Common myeloid progenitor, CD34-positive (primary cell): ENCODE measurements around the gene ALDH1A3.

Experiments used
- CTCF ChIA-PET: fragments of 350-600 bp; sonication (Branson Sonifier 250); formaldehyde crosslinking; loops from one replicate; lab custom pipeline; 2021; ENCODE audit warnings: antibody characterized with exemption; lab: Charles Lee
- POLR2A ChIA-PET: fragments of 350-600 bp; sonication (Branson Sonifier 250); formaldehyde crosslinking; loops from one replicate; lab custom pipeline; 2021; ENCODE audit warnings: antibody characterized with exemption; lab: Charles Lee
- DNase-seq, 3 donors: peaks; one replicate each; pipeline versions ENCODE4 v3.0.0 to v3.0.0-alpha.2; 2013
- H3K27ac ChIP-seq, 2 experiments: 1 replicate in 1 of 2; 2 replicates in 1 of 2; pipeline ENCODE4 v1.7.0; 2013; ENCODE audit warnings: inconsistent platforms in 2 of 2, low read length in 2 of 2, mild to moderate bottlenecking in 2 of 2, low read depth in 1 of 2, moderate library complexity in 1 of 2; ENCODE audit not compliant: severe bottlenecking in 2 of 2, insufficient read depth in 1 of 2, poor library complexity in 1 of 2
- H3K27me3 ChIP-seq, 5 experiments: replicated peaks in 2 of 5; 1 replicate in 3 of 5; 2 replicates in 2 of 5; pipeline versions ENCODE4 v1.6.1 to v1.7.0; 2013; ENCODE audit warnings: low read length in 4 of 5, mild to moderate bottlenecking in 2 of 5, moderate library complexity in 2 of 5, inconsistent platforms in 1 of 5; ENCODE audit not compliant: insufficient read depth in 5 of 5, control insufficient read depth in 4 of 5
- H3K36me3 ChIP-seq, 4 experiments: 1 replicate in 2 of 4; 2 replicates in 2 of 4; pipeline versions ENCODE4 v1.6.1 to v1.7.0; 2013; ENCODE audit warnings: low read length in 3 of 4, control low read depth in 1 of 4, mild to moderate bottlenecking in 1 of 4; ENCODE audit not compliant: control insufficient read depth in 4 of 4, insufficient read depth in 4 of 4
- H3K4me1 ChIP-seq, 4 experiments: 1 replicate in 3 of 4; 2 replicates in 1 of 4; pipeline versions ENCODE4 v1.6.1 to v1.7.1; 2013; ENCODE audit warnings: low read length in 3 of 4, mild to moderate bottlenecking in 3 of 4, control low read depth in 1 of 4, inconsistent platforms in 1 of 4, moderate library complexity in 1 of 4; ENCODE audit not compliant: control insufficient read depth in 4 of 4, insufficient read depth in 4 of 4; ENCODE audit errors: control extremely low read depth in 1 of 4
- H3K4me3 ChIP-seq, 7 experiments: 1 replicate in 4 of 7; 2 replicates in 3 of 7; pipeline versions ENCODE4 v1.5.1 to v1.7.0; 2013; ENCODE audit warnings: mild to moderate bottlenecking in 7 of 7, low read length in 6 of 7, moderate library complexity in 6 of 7, inconsistent platforms in 2 of 7, low read depth in 2 of 7, control low read depth in 1 of 7; ENCODE audit not compliant: insufficient read depth in 4 of 7, control insufficient read depth in 1 of 7; ENCODE audit errors: extremely low read depth in 1 of 7
- H3K9me3 ChIP-seq, 5 experiments: 1 replicate in 4 of 5; 2 replicates in 1 of 5; pipeline versions ENCODE4 v1.6.1 to v1.7.1; 2013; ENCODE audit warnings: low read length in 4 of 5, mild to moderate bottlenecking in 2 of 5, inconsistent platforms in 1 of 5, low read depth in 1 of 5, moderate library complexity in 1 of 5; ENCODE audit not compliant: control insufficient read depth in 4 of 5, insufficient read depth in 2 of 5; ENCODE audit errors: control extremely low read depth in 1 of 5
- WGBS: methylation state at CpG from one replicate; pipeline ENCODE4 v1.1.5; 2013; ENCODE audit not compliant: insufficient coverage; 5-methylcytosine and 5-hydroxymethylcytosine counted together

ALDH1A3 gene

DNA sequence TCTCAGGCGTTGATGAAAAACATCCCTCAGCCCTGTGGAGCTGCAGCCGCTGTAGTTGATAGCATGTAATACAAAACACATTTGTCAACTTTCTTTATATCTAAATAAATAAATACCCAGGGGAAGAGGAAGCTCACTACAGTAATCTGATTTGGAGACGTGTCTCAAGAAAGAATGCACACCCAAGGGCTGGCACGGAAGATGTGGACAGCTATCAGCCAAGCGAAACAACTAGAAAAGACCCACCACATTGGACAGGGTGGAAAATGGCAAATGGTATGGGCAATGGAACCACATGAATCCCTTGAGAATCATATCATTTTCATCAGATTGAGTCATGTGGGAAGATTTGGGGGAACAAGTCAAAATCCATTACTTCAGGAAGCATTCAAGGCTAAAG, 43.1 kb upstream of the ALDH1A3 start:
- no peak overlapping the region for H3K4me3 ChIP-seq
- no peaks in the 10 kb centered on the region for H3K9me3 ChIP-seq
- H3K4me1 ChIP-seq, result no peaks in the 10 kb centered on the region
- no peak for DNase-seq
- H3K27ac ChIP-seq, result no peak overlapping the region
- H3K27me3 ChIP-seq, result peaks cover 0 to 3% (median 2%) of the 10 kb centered on the region in 5 experiments
- CTCF ChIA-PET, result interaction anchor here (2.8 kb wide), 1 partner anchor 13 kb away, joined by 8 read pairs; no protein-coding TSS in a partner anchor
- 83% methylated on average over 2 of the region's 5 CpGs for whole genome bisulfite sequencing
- POLR2A ChIA-PET, result no interaction called here
- H3K36me3 ChIP-seq, result no peaks in the 10 kb centered on the region

DNA sequence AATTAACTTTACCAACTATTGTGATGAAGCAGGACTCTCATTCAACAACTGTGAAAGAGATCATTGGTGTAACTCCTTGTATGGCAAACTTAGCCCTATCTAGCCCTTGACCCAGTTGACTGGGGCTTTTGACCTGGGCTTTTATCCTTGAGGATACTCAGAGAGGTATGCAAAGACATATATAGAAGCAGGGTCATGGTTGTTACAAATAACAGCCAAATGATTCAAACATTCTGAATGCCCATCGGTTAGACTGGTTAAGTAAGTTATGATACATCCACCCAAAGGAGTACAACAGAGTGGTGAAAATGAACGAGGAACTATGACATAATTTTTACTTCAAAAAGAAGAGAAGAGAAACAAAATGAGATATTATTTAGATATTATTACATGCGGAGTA, 38.2 kb upstream of the ALDH1A3 start:
- WGBS, result no CpG with 5 or more reads among the region's 3 CpGs
- Histone ChIP-seq H3K4me3 (no peak overlapping the region), H3K9me3 (no peaks in the 10 kb centered on the region), H3K27me3 (peaks cover 0 to 9% (median 2%) of the 10 kb centered on the region in 5 experiments), H3K36me3 (no peaks in the 10 kb centered on the region), H3K27ac (no peak overlapping the region), H3K4me1 (no peaks in the 10 kb centered on the region)
- ChIA-PET POLR2A (no interaction called here), CTCF (no interaction called here)
- no peak for DNase-seq

DNA sequence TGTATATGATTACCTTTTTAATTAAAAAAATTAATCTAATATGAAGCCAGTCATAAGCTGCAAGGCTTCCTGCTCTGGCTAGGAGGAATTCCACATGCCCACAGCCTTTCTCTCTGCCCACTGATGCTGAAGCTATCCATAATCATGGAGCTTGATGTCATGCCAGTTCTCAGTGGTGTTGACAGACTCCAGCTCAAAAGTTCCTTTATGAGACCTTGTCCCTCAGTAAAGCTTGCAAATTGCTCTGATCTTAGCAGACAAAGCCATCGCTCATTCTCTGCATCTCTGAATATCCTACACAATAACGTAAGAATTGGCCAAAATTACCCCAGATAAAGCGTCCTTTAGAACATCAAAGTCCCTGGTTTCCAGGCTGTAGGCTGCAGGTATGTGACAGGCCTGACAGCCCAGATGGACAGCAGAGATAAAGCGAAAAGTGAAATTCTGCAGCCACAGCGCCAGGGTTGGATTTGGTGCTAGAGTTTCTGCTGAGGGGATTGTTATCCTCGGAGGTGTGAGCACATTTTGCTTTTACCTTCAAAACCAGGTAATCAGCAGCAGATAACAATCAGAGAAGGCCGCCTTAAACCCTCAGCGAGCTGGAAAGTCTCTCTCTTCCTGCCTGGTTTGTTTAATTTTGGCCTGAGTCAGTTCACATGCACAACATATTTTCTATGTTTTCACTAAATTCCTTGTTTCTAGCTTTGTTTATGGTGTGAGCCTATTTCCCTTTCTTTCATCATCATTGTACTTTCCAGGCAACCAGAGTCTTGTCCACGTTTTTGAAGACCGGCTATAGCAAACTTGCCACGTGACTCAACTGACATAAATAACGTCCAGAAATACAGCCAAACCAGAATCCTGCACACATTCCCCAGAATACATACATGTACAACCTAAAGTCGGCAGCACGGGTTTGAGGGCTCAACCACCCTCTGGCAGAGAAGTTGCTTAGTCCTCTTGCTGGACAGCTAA, 36.6 kb upstream of the ALDH1A3 start:
- CTCF ChIA-PET, result interaction anchor here (0.6 to 0.7 kb wide), 2 partner anchors 10 to 82 kb away, joined by 3 read pairs; no protein-coding TSS in a partner anchor
- no peak overlapping the region for H3K27ac ChIP-seq
- H3K36me3 ChIP-seq, result no peaks in the 10 kb centered on the region
- H3K4me3 ChIP-seq, result no peak overlapping the region
- H3K9me3 ChIP-seq, result no peaks in the 10 kb centered on the region
- POLR2A ChIA-PET, result no interaction called here
- H3K4me1 ChIP-seq, result no peaks in the 10 kb centered on the region
- DNase-seq, result no peak
- H3K27me3 ChIP-seq, result peaks cover 0 to 10% (median 4%) of the 10 kb centered on the region in 5 experiments
- 88% methylated on average over 12 of the region's 14 CpGs for WGBS

DNA sequence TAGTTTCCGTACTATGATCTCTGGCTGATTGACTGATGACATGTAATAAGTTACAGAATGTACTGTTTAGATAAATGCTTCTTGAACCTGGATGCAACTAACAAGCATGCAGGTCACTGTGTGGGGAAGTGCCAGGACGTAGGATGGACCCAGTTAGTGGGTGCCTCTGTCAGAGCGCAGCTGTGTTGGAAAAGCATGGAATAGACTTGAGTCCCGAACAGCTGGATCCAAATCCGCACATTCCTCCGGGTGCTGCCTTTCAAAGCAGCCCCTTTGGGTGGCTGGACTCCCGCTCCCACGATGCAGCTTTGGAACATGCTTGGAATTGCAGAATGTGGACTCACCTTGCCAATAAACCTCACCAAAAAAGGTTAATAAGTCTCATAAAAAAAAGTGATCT, 35.5 kb upstream of the ALDH1A3 start:
- no peak overlapping the region for H3K4me3 ChIP-seq
- ChIA-PET POLR2A (no interaction called here), CTCF (no interaction called here)
- no peak overlapping the region for H3K27ac ChIP-seq
- 68% methylated on average over 8 of the region's 8 CpGs for WGBS
- peaks cover 0 to 3% (median 1%) of the 10 kb centered on the region in 4 experiments for H3K4me1 ChIP-seq
- no peak for DNase-seq
- no peaks in the 10 kb centered on the region for H3K36me3 ChIP-seq
- no peaks in the 10 kb centered on the region for H3K9me3 ChIP-seq
- peaks cover 0 to 11% (median 4%) of the 10 kb centered on the region in 5 experiments for H3K27me3 ChIP-seq

DNA sequence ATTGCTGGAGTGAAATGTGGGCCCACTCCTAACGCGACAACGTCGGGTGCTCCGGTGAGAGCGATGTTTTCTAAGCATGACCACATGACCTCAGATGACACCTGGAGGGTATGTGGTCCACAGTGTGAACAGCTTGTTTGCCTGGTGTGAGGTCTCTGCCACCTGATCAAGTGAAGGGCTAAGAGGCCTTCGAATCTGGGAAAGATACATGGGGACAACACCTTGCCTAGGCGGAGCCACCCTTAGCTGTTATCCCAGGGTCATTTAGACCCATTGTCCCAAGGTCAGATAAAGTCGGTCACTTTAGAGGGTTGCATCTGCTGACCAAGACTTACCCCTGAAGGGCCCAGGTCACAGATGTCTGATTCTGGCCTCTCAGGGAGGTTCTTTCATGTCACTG, 34.9 kb upstream of the ALDH1A3 start:
- Histone ChIP-seq H3K9me3 (no peaks in the 10 kb centered on the region), H3K36me3 (no peaks in the 10 kb centered on the region), H3K27me3 (peaks cover 0 to 14% (median 4%) of the 10 kb centered on the region in 5 experiments), H3K4me3 (no peak overlapping the region), H3K27ac (no peak overlapping the region), H3K4me1 (peaks cover 0 to 9% (median 7%) of the 10 kb centered on the region in 4 experiments)
- 99% methylated on average over 7 of the region's 9 CpGs for WGBS
- DNase-seq, result no peak
- POLR2A ChIA-PET, result no interaction called here
- CTCF ChIA-PET, result no interaction called here

DNA sequence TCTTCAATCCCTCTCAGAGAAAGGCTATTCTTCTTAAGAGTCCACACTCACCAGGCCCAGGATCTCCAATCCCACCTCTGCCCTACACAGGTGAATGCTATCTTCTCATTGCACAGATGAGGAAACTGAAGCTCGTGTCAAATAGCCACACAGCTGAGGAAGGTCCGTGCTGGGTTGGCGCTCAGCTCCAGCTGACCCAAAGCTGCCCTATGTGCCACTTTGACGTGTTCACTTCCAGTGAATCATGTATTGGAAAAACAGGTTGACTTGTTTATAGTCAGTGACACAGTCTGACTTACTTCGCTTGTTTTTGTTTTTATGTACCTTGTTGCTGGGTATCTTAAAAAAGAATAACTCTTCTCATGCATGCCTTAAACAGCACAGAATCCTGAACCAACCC, 32.4 kb upstream of the ALDH1A3 start:
- DNase-seq, result no peak
- Histone ChIP-seq H3K4me1 (peaks cover 0 to 12% (median 8%) of the 10 kb centered on the region in 4 experiments), H3K36me3 (no peaks in the 10 kb centered on the region), H3K4me3 (no peak overlapping the region), H3K27ac (no peak overlapping the region), H3K9me3 (no peaks in the 10 kb centered on the region), H3K27me3 (peaks cover 0 to 11% (median 3%) of the 10 kb centered on the region in 5 experiments)
- POLR2A ChIA-PET, result no interaction called here
- 93% methylated on average over 3 of the region's 5 CpGs for WGBS
- CTCF ChIA-PET, result interaction anchor here (2.2 kb wide), 1 partner anchor 162 kb away, joined by 6 read pairs; no protein-coding TSS in a partner anchor
